ENCODE results near the gene ASTN2. TPM values are rescaled to one million over a fixed set of nuclear protein-coding genes. Genes with fewer than 3 reads are reported as not detected.

The ASTN2 gene
- total RNA-seq, 2 experiments from 2014 or later: 1.7 to 4.2 TPM

DNA sequence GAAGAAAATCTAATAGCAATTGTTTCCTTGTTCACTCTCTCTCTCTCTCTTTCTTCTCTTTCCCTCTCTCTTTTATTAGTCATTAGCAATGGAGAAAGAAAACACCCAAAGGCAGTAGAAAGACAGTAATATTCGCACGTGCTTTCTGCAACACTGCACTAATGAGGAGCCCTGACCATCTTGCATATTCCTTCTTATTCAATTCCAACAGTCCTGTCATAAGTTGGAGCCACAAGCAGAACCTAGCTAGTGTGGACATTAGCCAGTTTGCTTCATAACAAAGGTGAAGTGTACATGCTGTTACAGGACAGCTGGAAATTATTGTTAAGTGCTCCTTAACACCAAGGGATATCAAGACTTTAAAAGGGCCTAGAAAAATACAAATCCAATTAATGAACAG is 664.3 kb downstream of the ASTN2 start:
- Histone ChIP-seq H3K36me3 (ENCODE audit: insufficient read depth, low read length) (no peaks in the 10 kb centered on the region), H3K9me3 (ENCODE audit: low read length) (no peaks in the 10 kb centered on the region), H3K9me2 (ENCODE audit: insufficient read depth, low read length) (no peaks in the 10 kb centered on the region), H3K4me3 (ENCODE audit: low read depth, low read length, poor library complexity, severe bottlenecking) (no peak overlapping the region), H3K79me2 (ENCODE audit: insufficient read depth, low read depth, low read length) (no peaks in the 10 kb centered on the region), H3K27ac (ENCODE audit: low read depth, low read length, poor library complexity, severe bottlenecking) (no peak overlapping the region), H3K4me1 (ENCODE audit: insufficient read depth, low read length, poor library complexity, severe bottlenecking) (no peaks in the 10 kb centered on the region), H2AFZ (ENCODE audit: low read length) (no peak overlapping the region), H4K20me1 (ENCODE audit: insufficient read depth, low read length) (no peaks in the 10 kb centered on the region), H3K4me2 (ENCODE audit: low read length) (no peak overlapping the region)
- POLR2A ChIA-PET: interaction anchor here (1.5 kb wide), 1 partner anchor 12 kb away, joined by 6 read pairs; no protein-coding TSS in a partner anchor
- CTCF ChIA-PET (ENCODE audit: unreplicated experiment): no interaction called here
- intact Hi-C loops (cut with micrococcal nuclease; ENCODE audit: unreplicated experiment): no loop called here
- no TSS peak for BruUV-seq (replicated peaks)
- no peak for TF ChIP-seq EZH2phosphoT487 (IDR thresholded peaks at IDR 0.05; ENCODE audit: borderline replicate concordance, low read depth, low read length)
- TF ChIP-seq, protein P1, sequence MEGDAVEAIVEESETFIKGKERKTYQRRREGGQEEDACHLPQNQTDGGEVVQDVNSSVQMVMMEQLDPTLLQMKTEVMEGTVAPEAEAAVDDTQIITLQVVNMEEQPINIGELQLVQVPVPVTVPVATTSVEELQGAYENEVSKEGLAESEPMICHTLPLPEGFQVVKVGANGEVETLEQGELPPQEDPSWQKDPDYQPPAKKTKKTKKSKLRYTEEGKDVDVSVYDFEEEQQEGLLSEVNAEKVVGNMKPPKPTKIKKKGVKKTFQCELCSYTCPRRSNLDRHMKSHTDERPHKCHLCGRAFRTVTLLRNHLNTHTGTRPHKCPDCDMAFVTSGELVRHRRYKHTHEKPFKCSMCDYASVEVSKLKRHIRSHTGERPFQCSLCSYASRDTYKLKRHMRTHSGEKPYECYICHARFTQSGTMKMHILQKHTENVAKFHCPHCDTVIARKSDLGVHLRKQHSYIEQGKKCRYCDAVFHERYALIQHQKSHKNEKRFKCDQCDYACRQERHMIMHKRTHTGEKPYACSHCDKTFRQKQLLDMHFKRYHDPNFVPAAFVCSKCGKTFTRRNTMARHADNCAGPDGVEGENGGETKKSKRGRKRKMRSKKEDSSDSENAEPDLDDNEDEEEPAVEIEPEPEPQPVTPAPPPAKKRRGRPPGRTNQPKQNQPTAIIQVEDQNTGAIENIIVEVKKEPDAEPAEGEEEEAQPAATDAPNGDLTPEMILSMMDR (conservative IDR thresholded peaks at IDR 0.05; ENCODE audit: low read length): no peak
- no peak for DNase-seq (ENCODE audit: low spot score)

DNA sequence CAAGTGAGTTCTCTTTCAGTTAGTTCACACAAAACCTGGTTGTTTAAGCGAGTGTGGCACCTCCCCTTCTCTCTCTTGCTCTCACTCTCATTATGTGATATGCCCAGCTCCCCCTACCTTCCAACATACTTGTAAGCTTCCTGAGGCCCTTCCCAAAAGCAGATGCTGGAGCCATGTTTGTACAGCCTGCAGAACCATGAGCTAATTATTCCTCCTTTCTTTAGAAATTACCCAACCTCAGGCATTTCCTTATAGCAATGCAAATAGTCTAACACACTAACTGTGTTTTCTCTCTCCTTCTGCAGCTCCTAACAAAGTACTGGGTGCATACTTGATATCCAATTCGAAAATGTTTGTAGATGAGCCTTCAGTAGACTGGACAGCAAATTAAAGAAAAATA is 665.1 kb downstream of the ASTN2 start:
- Histone ChIP-seq H3K27ac (ENCODE audit: low read depth, low read length, poor library complexity, severe bottlenecking) (no peak overlapping the region), H3K4me1 (ENCODE audit: insufficient read depth, low read length, poor library complexity, severe bottlenecking) (no peaks in the 10 kb centered on the region), H3K79me2 (ENCODE audit: insufficient read depth, low read depth, low read length) (no peaks in the 10 kb centered on the region), H3K4me3 (ENCODE audit: low read depth, low read length, poor library complexity, severe bottlenecking) (no peak overlapping the region), H2AFZ (ENCODE audit: low read length) (no peak overlapping the region), H3K9me2 (ENCODE audit: insufficient read depth, low read length) (no peaks in the 10 kb centered on the region), H4K20me1 (ENCODE audit: insufficient read depth, low read length) (no peaks in the 10 kb centered on the region), H3K4me2 (ENCODE audit: low read length) (no peak overlapping the region), H3K36me3 (ENCODE audit: insufficient read depth, low read length) (no peaks in the 10 kb centered on the region), H3K9me3 (ENCODE audit: low read length) (no peaks in the 10 kb centered on the region)
- POLR2A ChIA-PET: interaction anchor here (1.2 to 1.5 kb wide), 2 partner anchors 9 to 12 kb away, joined by 3 to 6 read pairs; no protein-coding TSS in a partner anchor
- no TSS peak for BruUV-seq (replicated peaks)
- DNase-seq (ENCODE audit: low spot score): no peak
- no peak for TF ChIP-seq EZH2phosphoT487 (IDR thresholded peaks at IDR 0.05; ENCODE audit: borderline replicate concordance, low read depth, low read length)
- TF ChIP-seq, protein P1 (conservative IDR thresholded peaks at IDR 0.05; ENCODE audit: low read length): no peak
- intact Hi-C loops (cut with micrococcal nuclease; ENCODE audit: unreplicated experiment): no loop called here
- CTCF ChIA-PET (ENCODE audit: unreplicated experiment): no interaction called here

DNA sequence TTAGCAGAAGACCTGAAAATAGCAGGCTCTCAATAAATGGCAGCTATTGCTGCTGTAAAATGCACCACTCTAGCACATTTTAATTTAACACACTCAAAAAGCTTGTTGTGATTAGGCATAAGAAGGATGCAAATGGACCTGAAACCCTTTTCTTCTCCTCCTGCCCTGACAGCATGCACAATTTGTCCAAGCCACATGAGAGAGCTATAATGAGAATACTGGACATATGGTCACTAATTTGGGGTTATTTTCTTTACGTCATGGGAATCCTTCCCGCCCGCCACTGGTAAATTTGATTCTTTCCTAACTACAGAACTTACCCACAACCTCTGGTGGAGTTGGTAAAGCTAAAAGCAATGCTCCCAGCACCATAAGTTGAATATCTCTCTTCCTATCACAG is 665.7 kb downstream of the ASTN2 start:
- BruUV-seq (replicated peaks): no TSS peak
- Histone ChIP-seq H3K9me2 (ENCODE audit: insufficient read depth, low read length) (no peaks in the 10 kb centered on the region), H3K4me1 (ENCODE audit: insufficient read depth, low read length, poor library complexity, severe bottlenecking) (no peaks in the 10 kb centered on the region), H3K9me3 (ENCODE audit: low read length) (no peaks in the 10 kb centered on the region), H3K36me3 (ENCODE audit: insufficient read depth, low read length) (no peaks in the 10 kb centered on the region), H2AFZ (ENCODE audit: low read length) (no peak overlapping the region), H3K4me2 (ENCODE audit: low read length) (no peak overlapping the region), H4K20me1 (ENCODE audit: insufficient read depth, low read length) (no peaks in the 10 kb centered on the region), H3K79me2 (ENCODE audit: insufficient read depth, low read depth, low read length) (no peaks in the 10 kb centered on the region), H3K27ac (ENCODE audit: low read depth, low read length, poor library complexity, severe bottlenecking) (no peak overlapping the region), H3K4me3 (ENCODE audit: low read depth, low read length, poor library complexity, severe bottlenecking) (no peak overlapping the region)
- ChIA-PET CTCF (ENCODE audit: unreplicated experiment) (no interaction called here), POLR2A (interaction anchor here (1.2 to 1.5 kb wide), 2 partner anchors 9 to 13 kb away, joined by 3 to 6 read pairs; no protein-coding TSS in a partner anchor)
- no peak for DNase-seq (ENCODE audit: low spot score)
- intact Hi-C loops (cut with micrococcal nuclease; ENCODE audit: unreplicated experiment): no loop called here
- TF ChIP-seq, protein P1 (conservative IDR thresholded peaks at IDR 0.05; ENCODE audit: low read length): no peak
- TF ChIP-seq EZH2phosphoT487 (IDR thresholded peaks at IDR 0.05; ENCODE audit: borderline replicate concordance, low read depth, low read length): no peak
